ENCODE measurements around the gene OAS2.

The OAS2 gene

GRCh38 chr12:113061061-113061694 is 82.9 kb downstream of the OAS2 start:
- DNase-seq, result no peak
